HG02759 (cell line): ENCODE data around the gene LRRC3C.
A peak's percentile ranks its signal among the peaks of the same experiment; 100 is the strongest.

Experiments
- ATAC-seq: cut with Tn5 transposase; IDR thresholded peaks from one replicate; pipeline ENCODE4 v1.9.1; 2021; ENCODE audit warnings: mild to moderate bottlenecking, moderate library complexity; ENCODE audit not compliant: unreplicated experiment

Gene LRRC3C

GRCh38 chr17:39923836-39924690, 3.5 kb upstream of the LRRC3C start:
- ATAC-seq, result no peak

GRCh38 chr17:39924691-39925055, 2.9 kb upstream of the LRRC3C start:
- ATAC-seq, result no peak

GRCh38 chr17:39925282-39926134, 2.0 kb upstream of the LRRC3C start:
- ATAC-seq, result no peak

- ATAC-seq, result no peak
These were observed 1.4 kb upstream of the LRRC3C start for GRCh38 chr17:39926135-39926587.

- ATAC-seq, result no peak
These were observed 888 bp upstream of the LRRC3C start for GRCh38 chr17:39926588-39927100.

- no peak for ATAC-seq
These were observed 661 bp downstream of the LRRC3C start for GRCh38 chr17:39927929-39928857.

- ATAC-seq, result no peak
These were observed 1.5 kb downstream of the LRRC3C start for GRCh38 chr17:39928858-39929645.

- ATAC-seq, result no peak
These were observed 2.3 kb downstream of the LRRC3C start for GRCh38 chr17:39929646-39930407.

GRCh38 chr17:39933912-39934311, 6.4 kb downstream of the LRRC3C start:
- no peak for ATAC-seq

GRCh38 chr17:39934324-39934723, 6.8 kb downstream of the LRRC3C start:
- no peak for ATAC-seq

- ATAC-seq, result no peak
These were observed 8.4 kb downstream of the LRRC3C start for GRCh38 chr17:39935909-39936308.

GRCh38 chr17:39937447-39937846, 9.9 kb downstream of the LRRC3C start:
- ATAC-seq, result no peak

- ATAC-seq, result no peak
These were observed 10.8 kb downstream of the LRRC3C start for GRCh38 chr17:39938140-39938869.

GRCh38 chr17:39939106-39939505, 11.6 kb downstream of the LRRC3C start:
- no peak for ATAC-seq

GRCh38 chr17:39939588-39940419, 12.3 kb downstream of the LRRC3C start:
- ATAC-seq, result peak; percentile 57

- ATAC-seq, result no peak
These were observed 16.3 kb downstream of the LRRC3C start for GRCh38 chr17:39943702-39944392.

GRCh38 chr17:39944393-39944711, 16.8 kb downstream of the LRRC3C start:
- no peak for ATAC-seq
